H9 (cell line): ENCODE results near the gene SRC. TPM values are rescaled to one million over a fixed set of nuclear protein-coding genes. Genes with fewer than 3 reads are reported as not detected.

Source experiments
- DNase-seq: peaks from one replicate; pipeline ENCODE4 v3.0.0-alpha.2; 2017
- H2AFZ ChIP-seq: one replicate; pipeline ENCODE4 v1.6.1; 2013; ENCODE audit warnings: mild to moderate bottlenecking, low read length, control low read depth, moderate library complexity
- H2AK5ac ChIP-seq: 2 replicates; pipeline ENCODE4 v1.6.1; 2013; ENCODE audit warnings: low read length, control low read depth, mixed read lengths; ENCODE audit not compliant: insufficient read length
- H2BK120ac ChIP-seq: one replicate; pipeline ENCODE4 v1.6.1; 2013; ENCODE audit warnings: low read depth, mild to moderate bottlenecking, low read length, control low read depth, inconsistent platforms; ENCODE audit not compliant: poor library complexity, severe bottlenecking
- H2BK12ac ChIP-seq: 2 replicates; pipeline ENCODE4 v1.6.1; 2013; ENCODE audit warnings: low read length, control low read depth, mixed read lengths, low read depth; ENCODE audit not compliant: insufficient read length
- H2BK15ac ChIP-seq: 2 replicates; pipeline ENCODE4 v1.6.1; 2013; ENCODE audit warnings: low read depth, low read length, control low read depth
- H2BK20ac ChIP-seq: one replicate; pipeline ENCODE4 v1.6.1; 2013; ENCODE audit warnings: low read depth, mild to moderate bottlenecking, low read length, control low read depth, inconsistent platforms; ENCODE audit not compliant: poor library complexity, severe bottlenecking
- H2BK5ac ChIP-seq: 2 replicates; pipeline ENCODE4 v1.6.1; 2013; ENCODE audit warnings: low read length, control low read depth, mixed read lengths; ENCODE audit not compliant: insufficient read length
- H3K14ac ChIP-seq: 2 replicates; pipeline ENCODE4 v1.6.1; 2013; ENCODE audit warnings: low read length, control low read depth; ENCODE audit not compliant: insufficient read depth
- H3K18ac ChIP-seq: 2 replicates; pipeline ENCODE4 v1.6.1; 2013; ENCODE audit warnings: low read depth, mild to moderate bottlenecking, mixed read lengths, low read length, control low read depth; ENCODE audit not compliant: insufficient read length
- H3K23ac ChIP-seq: 2 replicates; pipeline ENCODE4 v1.6.1; 2013; ENCODE audit warnings: low read length, control low read depth, mixed read lengths, low read depth; ENCODE audit not compliant: insufficient read length
- H3K23me2 ChIP-seq: 2 replicates; pipeline ENCODE4 v1.6.1; 2013; ENCODE audit warnings: low read depth, mild to moderate bottlenecking, mixed read lengths, low read length, control low read depth; ENCODE audit not compliant: insufficient read length, poor library complexity, severe bottlenecking
- H3K27ac ChIP-seq: 2 replicates; pipeline ENCODE4 v1.5.1; 2013; ENCODE audit warnings: low read length, control low read depth, mixed read lengths, low read depth; ENCODE audit not compliant: insufficient read length
- H3K27me3 ChIP-seq: 2 replicates; pipeline ENCODE4 v1.6.1; 2013; ENCODE audit warnings: low read length, control low read depth, inconsistent platforms; ENCODE audit not compliant: insufficient read depth
- H3K4ac ChIP-seq: 2 replicates; pipeline ENCODE4 v1.6.1; 2013; ENCODE audit warnings: low read depth, mild to moderate bottlenecking, control low read depth, inconsistent platforms, low read length, moderate library complexity
- H3K4me1 ChIP-seq: 2 replicates; pipeline ENCODE4 v1.6.1; 2013; ENCODE audit warnings: low read length, control low read depth, inconsistent platforms; ENCODE audit not compliant: insufficient read depth
- H3K4me2 ChIP-seq: 2 replicates; pipeline ENCODE4 v1.6.1; 2013; ENCODE audit warnings: low read length, control low read depth, mixed read lengths; ENCODE audit not compliant: insufficient read length, insufficient read depth
- H3K56ac ChIP-seq: 2 replicates; pipeline ENCODE4 v1.6.1; 2013; ENCODE audit warnings: low read depth, mild to moderate bottlenecking, mixed read lengths, low read length, control low read depth; ENCODE audit not compliant: insufficient read length
- H3K79me1 ChIP-seq: 2 replicates; pipeline ENCODE4 v1.6.1; 2013; ENCODE audit warnings: low read depth, mild to moderate bottlenecking, moderate library complexity, low read length, control low read depth, inconsistent platforms; ENCODE audit not compliant: insufficient read depth, poor library complexity, severe bottlenecking
- H3K79me2 ChIP-seq: 2 replicates; pipeline ENCODE4 v1.6.1; 2013; ENCODE audit warnings: low read length, control low read depth, inconsistent platforms; ENCODE audit not compliant: insufficient read depth
- H3K9ac ChIP-seq: 2 replicates; pipeline ENCODE4 v1.6.1; 2013; ENCODE audit warnings: low read length, control low read depth, mixed read lengths; ENCODE audit not compliant: insufficient read length; ENCODE audit errors: extremely low read depth
- H3K9me3 ChIP-seq: one replicate; pipeline ENCODE4 v1.6.1; 2013; ENCODE audit warnings: low read depth, low read length, inconsistent platforms; ENCODE audit not compliant: control insufficient read depth
- H3T11ph ChIP-seq: one replicate; pipeline ENCODE4 v1.6.1; 2013; ENCODE audit warnings: mild to moderate bottlenecking, low read length, control low read depth, inconsistent platforms
- H4K20me1 ChIP-seq: one replicate; pipeline ENCODE4 v1.6.1; 2013; ENCODE audit not compliant: control insufficient read depth, insufficient read length, insufficient read depth
- H4K5ac ChIP-seq: 2 replicates; pipeline ENCODE4 v1.6.1; 2013; ENCODE audit warnings: low read depth, mild to moderate bottlenecking, mixed read lengths, low read length, control low read depth; ENCODE audit not compliant: insufficient read length
- H4K8ac ChIP-seq: replicated peaks from 2 replicates; pipeline ENCODE4 v1.6.1; 2013; ENCODE audit warnings: low read length, control low read depth, mixed read lengths, low read depth; ENCODE audit not compliant: insufficient read length
- H4K91ac ChIP-seq: 2 replicates; pipeline ENCODE4 v1.6.1; 2013; ENCODE audit warnings: low read depth, mild to moderate bottlenecking, moderate library complexity, mixed read lengths, low read length, control low read depth; ENCODE audit not compliant: insufficient read length
- H3K27ac Mint-ChIP-seq, 3 experiments: 2 replicates in 2 of 3; 3 replicates in 1 of 3; pipeline ENCODE4 v1.8.0; 2020 to 2021; ENCODE audit warnings: mixed read lengths in 3 of 3, mild to moderate bottlenecking in 1 of 3, moderate library complexity in 1 of 3
- H3K27me3 Mint-ChIP-seq: 2 replicates; pipeline ENCODE4 v1.8.0; 2021; ENCODE audit warnings: low read depth, mild to moderate bottlenecking, moderate library complexity, mixed read lengths
- H3K36me3 Mint-ChIP-seq, 3 experiments: 2 replicates in 2 of 3; 3 replicates in 1 of 3; pipeline ENCODE4 v1.8.0; 2020 to 2021; ENCODE audit warnings: low read depth in 3 of 3, mixed read lengths in 3 of 3; ENCODE audit not compliant: insufficient read depth in 1 of 3
- H3K4me1 Mint-ChIP-seq, 2 experiments: 2 replicates each; pipeline ENCODE4 v1.8.0; 2020; ENCODE audit warnings: mixed read lengths in 2 of 2
- H3K4me3 Mint-ChIP-seq, 2 experiments: 2 replicates in 1 of 2; 3 replicates in 1 of 2; pipeline ENCODE4 v1.8.0; 2020 to 2021; ENCODE audit warnings: mild to moderate bottlenecking in 2 of 2, mixed read lengths in 2 of 2, moderate library complexity in 1 of 2
- H3K9me3 Mint-ChIP-seq, 2 experiments: 2 replicates in 1 of 2; 3 replicates in 1 of 2; pipeline ENCODE4 v1.8.0; 2020; ENCODE audit warnings: mild to moderate bottlenecking in 2 of 2, mixed read lengths in 2 of 2, moderate library complexity in 1 of 2
- WGBS: extraction: QIAGEN DNeasy Blood & Tissue Kit; methylation state at CpG from one replicate; pipeline ENCODE4 v1.1.7; 2013; ENCODE audit warnings: missing lambda C conversion rate, low lambda C conversion rate, mixed read lengths; ENCODE audit not compliant: insufficient read length; ENCODE audit errors: extremely low coverage; 5-methylcytosine and 5-hydroxymethylcytosine counted together
- long read RNA-seq: library from polyadenylated mRNA; unstranded; transcript quantifications from one replicate; pipeline ENCODE4 v2.0.0, GENCODE V29; 2020
- total RNA-seq: library from RNA; stranded (reverse); gene quantifications from 2 replicates; pipeline ENCODE4 v1.2.1, GENCODE V29; 2021
- TF ChIP-seq, protein P1 (sequence below): fragments of 200-600 bp; sonication (generic); conservative IDR thresholded peaks from 3 replicates; pipeline ENCODE4 v1.8.0; 2021; ENCODE audit warnings: antibody characterized with exemption, mild to moderate bottlenecking

SRC gene
- total RNA-seq: 37.5 and 44.5 TPM in 2 replicates
- long read RNA-seq, full-length matches to known transcripts: 22 of 41 reads
- long read RNA-seq, partial matches to known transcripts: 6 of 41 reads
- long read RNA-seq, other reads (novel, unspliced or antisense): 13 of 41 reads

DNA sequence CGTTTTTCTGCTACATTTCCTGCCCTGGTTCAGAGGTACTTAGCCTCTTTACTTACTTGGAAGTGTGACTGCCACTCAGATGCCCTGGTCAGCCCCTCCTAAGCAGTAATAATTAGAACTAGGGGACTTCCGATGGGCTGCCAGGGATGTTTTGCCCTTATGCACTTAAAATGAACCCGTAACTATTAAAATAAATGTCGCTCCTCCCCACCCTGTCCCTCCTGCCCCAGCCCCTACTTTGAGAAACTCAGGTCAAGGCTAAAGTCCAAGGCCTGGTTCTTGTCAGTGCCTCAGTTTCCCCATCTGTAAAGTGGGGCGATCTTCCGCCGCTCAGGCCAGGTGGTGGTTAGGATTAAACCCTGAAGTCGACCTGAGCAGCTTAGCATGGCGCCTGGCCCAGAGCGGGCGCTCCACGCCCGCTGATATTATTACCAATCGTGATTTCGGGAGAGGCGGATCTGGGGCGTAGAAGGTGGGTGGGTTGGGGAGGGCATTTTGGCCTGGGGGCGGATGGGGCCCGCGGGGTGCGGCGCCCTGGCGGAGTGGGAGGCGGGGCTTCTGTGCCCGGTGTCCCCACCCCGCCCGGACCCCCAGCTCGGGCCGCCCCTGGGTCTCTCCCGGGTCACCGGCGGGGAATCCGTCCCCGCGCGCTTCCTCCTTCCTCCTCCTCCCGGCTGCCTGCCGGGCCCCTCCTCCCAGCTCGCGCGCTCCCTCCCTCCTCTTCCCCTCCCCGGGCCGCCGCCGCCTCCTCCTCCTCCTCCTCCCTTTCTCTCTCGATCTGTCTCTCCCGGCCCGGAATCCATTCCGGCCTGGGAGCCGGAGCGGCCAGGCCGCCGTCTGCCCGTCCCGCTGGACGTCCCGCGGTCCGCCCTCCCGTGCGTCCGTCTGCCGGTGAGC, at the start of gene SRC:
TSS of gene SRC (plus strand) at position 802 of the 897 bp plus-strand sequence. CDS start 38,014 bp downstream, outside the sequence.
- no CpG with 5 or more reads among the region's 63 CpGs for WGBS
- Histone ChIP-seq H2BK15ac (no peak within 1 kb of the TSS), H3K4me1 (peaks cover 2% of the 10 kb centered on the region; the same call in 1 of the 2 replicates), H2BK20ac (no peak within 1 kb of the TSS), H3K23ac (no peak within 1 kb of the TSS), H3K9me3 (no peaks in the 10 kb centered on the region), H3K4ac (no peak within 1 kb of the TSS), H3K56ac (no peak within 1 kb of the TSS), H3T11ph (no peak within 1 kb of the TSS), H2AFZ (no peak within 1 kb of the TSS), H3K79me1 (no peaks in the 10 kb centered on the region), H3K23me2 (peaks cover 4% of the 10 kb centered on the region), H3K18ac (peak within 1 kb of the TSS; percentile 8), H4K91ac (no peak within 1 kb of the TSS), H4K20me1 (no peaks in the 10 kb centered on the region), H2BK120ac (no peak within 1 kb of the TSS), H4K5ac (no peak within 1 kb of the TSS), H2BK12ac (no peak within 1 kb of the TSS), H4K8ac (no peak within 1 kb of the TSS), H3K4me2 (peak within 1 kb of the TSS; percentile 47), H3K79me2 (peaks cover 2% of the 10 kb centered on the region; the same call in 1 of the 2 replicates), H3K9ac (no peak within 1 kb of the TSS), H2BK5ac (no peak within 1 kb of the TSS), H2AK5ac (no peak within 1 kb of the TSS), H3K14ac (peak within 1 kb of the TSS; percentile 35), H3K27ac (no peak within 1 kb of the TSS), H3K27me3 (no peaks in the 10 kb centered on the region)
- H3K36me3 Mint-ChIP-seq: peaks cover 2 to 11% (median 4%) of the 10 kb centered on the region in 3 experiments; a peak in 5 of 7 replicates
- peak within 1 kb of the TSS; percentile 61 to 76 (median 74); a peak in 3 of 7 replicates for H3K27ac Mint-ChIP-seq
- H3K4me1 Mint-ChIP-seq: peaks cover 26 to 37% of the 10 kb centered on the region in 2 experiments
- H3K27me3 Mint-ChIP-seq: no peaks in the 10 kb centered on the region
- peak within 1 kb of the TSS; percentile 66 to 78 for H3K4me3 Mint-ChIP-seq
- no peaks in the 10 kb centered on the region; a peak in 1 of 5 replicates for H3K9me3 Mint-ChIP-seq
- TF ChIP-seq, protein P1, sequence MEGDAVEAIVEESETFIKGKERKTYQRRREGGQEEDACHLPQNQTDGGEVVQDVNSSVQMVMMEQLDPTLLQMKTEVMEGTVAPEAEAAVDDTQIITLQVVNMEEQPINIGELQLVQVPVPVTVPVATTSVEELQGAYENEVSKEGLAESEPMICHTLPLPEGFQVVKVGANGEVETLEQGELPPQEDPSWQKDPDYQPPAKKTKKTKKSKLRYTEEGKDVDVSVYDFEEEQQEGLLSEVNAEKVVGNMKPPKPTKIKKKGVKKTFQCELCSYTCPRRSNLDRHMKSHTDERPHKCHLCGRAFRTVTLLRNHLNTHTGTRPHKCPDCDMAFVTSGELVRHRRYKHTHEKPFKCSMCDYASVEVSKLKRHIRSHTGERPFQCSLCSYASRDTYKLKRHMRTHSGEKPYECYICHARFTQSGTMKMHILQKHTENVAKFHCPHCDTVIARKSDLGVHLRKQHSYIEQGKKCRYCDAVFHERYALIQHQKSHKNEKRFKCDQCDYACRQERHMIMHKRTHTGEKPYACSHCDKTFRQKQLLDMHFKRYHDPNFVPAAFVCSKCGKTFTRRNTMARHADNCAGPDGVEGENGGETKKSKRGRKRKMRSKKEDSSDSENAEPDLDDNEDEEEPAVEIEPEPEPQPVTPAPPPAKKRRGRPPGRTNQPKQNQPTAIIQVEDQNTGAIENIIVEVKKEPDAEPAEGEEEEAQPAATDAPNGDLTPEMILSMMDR: no peak
- peak; percentile 72 for DNase-seq
